GM23248 (cell line): Measurements from ENCODE around the gene CD96. TPM values are rescaled to one million over a fixed set of nuclear protein-coding genes. Genes with fewer than 3 reads are reported as not detected.

Experiments
- DNase-seq: peaks from one replicate; pipeline ENCODE4 v3.0.0-alpha.2; 2015
- H2AFZ ChIP-seq: fragments of 200-600 bp; sonication (generic); 2 replicates; pipeline ENCODE4 v1.6.1; 2016; ENCODE audit warnings: antibody characterized with exemption
- H3F3A ChIP-seq: fragments of 200-600 bp; sonication (generic); 2 replicates; pipeline ENCODE4 v1.6.1; 2016; ENCODE audit warnings: mild to moderate bottlenecking, antibody characterized with exemption, mixed run types; ENCODE audit not compliant: insufficient read depth
- H3K27ac ChIP-seq: fragments of 200-600 bp; sonication (generic); 2 replicates; pipeline ENCODE4 v1.5.1; 2016; ENCODE audit warnings: mild to moderate bottlenecking
- H3K27me3 ChIP-seq: fragments of 200-600 bp; sonication (generic); replicated peaks from 2 replicates; pipeline ENCODE4 v1.6.1; 2016; ENCODE audit warnings: mild to moderate bottlenecking; ENCODE audit not compliant: insufficient read depth
- H3K36me3 ChIP-seq: fragments of 200-600 bp; sonication (generic); 2 replicates; pipeline ENCODE4 v1.6.1; 2016; ENCODE audit warnings: low read depth, mild to moderate bottlenecking
- H3K4me1 ChIP-seq: fragments of 200-600 bp; sonication (generic); 2 replicates; pipeline ENCODE4 v1.6.1; 2016; ENCODE audit warnings: mild to moderate bottlenecking; ENCODE audit not compliant: insufficient read depth
- H3K4me2 ChIP-seq: fragments of 200-600 bp; sonication (generic); one replicate; pipeline ENCODE4 v1.6.1; 2016; ENCODE audit warnings: mild to moderate bottlenecking; ENCODE audit not compliant: unreplicated experiment
- H3K4me3 ChIP-seq: fragments of 200-600 bp; sonication (generic); 2 replicates; pipeline ENCODE4 v1.5.1; 2016; ENCODE audit warnings: mild to moderate bottlenecking
- H3K79me2 ChIP-seq: fragments of 200-600 bp; sonication (generic); 2 replicates; pipeline ENCODE4 v1.6.1; 2016; ENCODE audit warnings: mild to moderate bottlenecking; ENCODE audit not compliant: insufficient read depth
- H3K9ac ChIP-seq: fragments of 200-600 bp; sonication (generic); 2 replicates; pipeline ENCODE4 v1.6.1; 2016; ENCODE audit warnings: mild to moderate bottlenecking
- H3K9me2 ChIP-seq: fragments of 200-600 bp; sonication (generic); 2 replicates; pipeline ENCODE4 v1.6.1; 2016; ENCODE audit warnings: mixed run types, mild to moderate bottlenecking, moderate library complexity; ENCODE audit not compliant: insufficient read depth
- H3K9me3 ChIP-seq: fragments of 200-600 bp; sonication (generic); one replicate; pipeline ENCODE4 v1.6.1; 2017; ENCODE audit warnings: low read depth
- H4K20me1 ChIP-seq: fragments of 200-600 bp; sonication (generic); 2 replicates; pipeline ENCODE4 v1.6.0; 2016; ENCODE audit not compliant: insufficient read depth
- EZH2 ChIP-seq: fragments of 200-600 bp; sonication (generic); IDR thresholded peaks from 2 replicates; pipeline ENCODE4 v1.6.1; 2018; ENCODE audit warnings: antibody characterized with exemption, mild to moderate bottlenecking; ENCODE audit not compliant: insufficient read depth, poor library complexity, severe bottlenecking
- EZH2phosphoT487 ChIP-seq: fragments of 200-600 bp; sonication (generic); IDR thresholded peaks from 2 replicates; pipeline ENCODE4 v1.6.1; 2018; ENCODE audit warnings: antibody characterized with exemption, moderate library complexity, mild to moderate bottlenecking, low read depth; ENCODE audit not compliant: insufficient read depth
- WGBS, 2 experiments: methylation state at CpG; one replicate each; pipeline ENCODE4 v1.1.6; 2015 to 2017; ENCODE audit warnings: low lambda C conversion rate in 2 of 2, low coverage in 1 of 2; ENCODE audit errors: missing lambda C conversion rate in 2 of 2; 5-methylcytosine and 5-hydroxymethylcytosine counted together
- in situ Hi-C: fragments of 300-500 bp; cut with MboI; formaldehyde crosslinking; loops from 2 replicates; pipeline ENCODE4 v1.15.0; 2020
- polyA plus RNA-seq: library from polyadenylated mRNA; unstranded; fragments of >200 nt; fragmentation: Nextera tagmentation; extraction: Ambion mirVana; gene quantifications from 2 replicates; pipeline ENCODE4 v1.2.1, GENCODE V29; 2016
- total RNA-seq: library from RNA; depleted of rRNA; stranded (reverse); fragments of >200 nt; shearing (Covaris generic); gene quantifications from 2 replicates; pipeline ENCODE4 v1.2.3, GENCODE V29; 2014

The CD96 gene
- total and polyA plus RNA-seq, 2 experiments from 2014 or later = not detected

DNA sequence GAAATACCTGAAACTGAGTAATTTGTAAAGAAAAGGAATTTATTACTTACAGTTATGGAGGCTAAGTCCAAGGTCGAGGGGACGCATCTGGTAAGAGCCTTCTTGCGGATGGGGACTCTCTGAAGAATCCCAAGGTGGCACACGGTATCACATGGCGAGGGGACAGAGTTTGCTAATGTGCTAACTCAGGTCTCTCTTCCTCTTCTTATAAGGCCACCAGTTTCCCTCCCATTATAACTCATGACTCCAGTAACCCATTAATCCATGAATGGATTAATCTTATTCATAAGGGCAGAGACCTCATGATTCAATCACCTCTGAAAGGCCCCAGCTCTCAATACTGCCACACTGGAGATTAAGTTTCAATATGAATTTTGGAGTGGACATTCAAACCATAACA, 37.5 kb downstream of the CD96 start:
- no peaks in the 10 kb centered on the region for H4K20me1 ChIP-seq
- peaks cover 14% of the 10 kb centered on the region for H3F3A ChIP-seq
- H3K4me2 ChIP-seq = no peak overlapping the region
- H3K36me3 ChIP-seq = no peaks in the 10 kb centered on the region
- H3K27me3 ChIP-seq = no peaks in the 10 kb centered on the region
- no peaks in the 10 kb centered on the region for H3K9me3 ChIP-seq
- no peak overlapping the region for H3K4me3 ChIP-seq
- H3K9me2 ChIP-seq = no peaks in the 10 kb centered on the region
- H3K79me2 ChIP-seq = no peaks in the 10 kb centered on the region
- peaks cover 21% of the 10 kb centered on the region for H3K4me1 ChIP-seq
- H2AFZ ChIP-seq = no peak overlapping the region
- in situ Hi-C loops = no loop called here
- no peak overlapping the region for H3K9ac ChIP-seq
- H3K27ac ChIP-seq = no peak overlapping the region
- DNase-seq = no peak
- no peak for TF ChIP-seq EZH2
- no peak for TF ChIP-seq EZH2phosphoT487
- 72 to 91% methylated on average over 5 of the region's 5 CpGs for WGBS, 2 experiments

DNA sequence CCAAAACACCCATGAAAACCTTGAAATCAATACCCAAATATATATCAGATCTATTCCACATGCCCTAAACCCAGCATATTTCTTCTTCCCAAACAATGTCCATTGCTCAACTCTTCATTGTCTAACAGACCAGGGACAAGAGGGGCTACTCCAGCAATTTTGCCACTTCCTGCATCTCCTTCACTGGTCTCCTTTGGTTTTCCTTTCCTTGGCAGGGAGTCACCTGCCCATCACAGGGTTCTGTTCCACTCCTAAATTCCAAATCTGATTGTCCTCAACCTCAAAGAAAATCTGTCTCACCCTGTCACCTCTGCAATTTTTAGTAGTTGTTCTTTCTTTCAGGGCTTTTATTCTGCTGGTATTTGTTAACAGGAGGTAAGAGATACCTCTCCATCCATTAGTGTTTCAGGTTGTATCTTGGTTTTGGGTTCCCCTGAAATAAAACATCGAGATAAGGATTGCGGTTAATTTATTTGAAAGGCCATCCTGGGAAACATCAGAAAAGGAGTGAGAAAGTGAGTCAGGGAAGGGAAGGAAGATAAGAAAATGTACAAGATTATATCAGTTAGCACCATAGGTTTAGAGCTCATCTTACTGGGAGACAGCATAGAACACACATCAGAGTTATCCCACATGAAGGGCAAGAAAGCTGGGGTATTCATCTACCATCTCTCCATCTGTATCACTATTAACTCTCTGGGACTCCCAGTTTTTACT, 39.6 kb downstream of the CD96 start:
- in situ Hi-C loops = no loop called here
- no peaks in the 10 kb centered on the region for H3K9me2 ChIP-seq
- peaks cover 25% of the 10 kb centered on the region for H3K4me1 ChIP-seq
- no peaks in the 10 kb centered on the region for H3K79me2 ChIP-seq
- TF ChIP-seq EZH2 (no peak), EZH2phosphoT487 (no peak)
- peaks cover 14% of the 10 kb centered on the region for H3F3A ChIP-seq
- no peak overlapping the region for H2AFZ ChIP-seq
- peak overlapping the region; percentile 19 for H3K4me2 ChIP-seq
- no peaks in the 10 kb centered on the region for H3K9me3 ChIP-seq
- WGBS, 2 experiments = 65 to 79% methylated on average over 2 of the region's 2 CpGs
- no peaks in the 10 kb centered on the region for H4K20me1 ChIP-seq
- DNase-seq = no peak
- no peaks in the 10 kb centered on the region for H3K36me3 ChIP-seq
- H3K27ac ChIP-seq = 0 out of 2 replicates have a peak overlapping the region, but pooled peaks have one; percentile 8
- no peaks in the 10 kb centered on the region for H3K27me3 ChIP-seq
- H3K4me3 ChIP-seq = no peak overlapping the region
- no peak overlapping the region for H3K9ac ChIP-seq

DNA sequence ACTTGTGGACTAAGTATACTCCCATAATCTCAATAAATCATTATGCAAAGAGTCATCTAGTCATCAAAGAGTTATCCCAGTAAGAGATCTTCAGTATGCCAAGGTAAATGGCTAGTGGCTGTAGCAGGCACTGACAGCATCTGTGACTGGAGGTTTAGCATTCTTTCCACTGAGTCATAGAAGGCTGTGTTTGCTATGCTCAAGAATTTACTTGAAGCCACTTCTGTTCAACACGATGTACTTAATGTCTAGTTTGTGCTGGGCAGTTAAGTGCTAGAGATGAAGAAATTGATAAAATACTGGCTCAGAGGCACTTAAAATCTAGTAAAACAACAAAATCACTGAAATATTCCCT, 40.1 kb downstream of the CD96 start:
- in situ Hi-C loops = no loop called here
- peak overlapping the region; percentile 41 for H3K27ac ChIP-seq

DNA sequence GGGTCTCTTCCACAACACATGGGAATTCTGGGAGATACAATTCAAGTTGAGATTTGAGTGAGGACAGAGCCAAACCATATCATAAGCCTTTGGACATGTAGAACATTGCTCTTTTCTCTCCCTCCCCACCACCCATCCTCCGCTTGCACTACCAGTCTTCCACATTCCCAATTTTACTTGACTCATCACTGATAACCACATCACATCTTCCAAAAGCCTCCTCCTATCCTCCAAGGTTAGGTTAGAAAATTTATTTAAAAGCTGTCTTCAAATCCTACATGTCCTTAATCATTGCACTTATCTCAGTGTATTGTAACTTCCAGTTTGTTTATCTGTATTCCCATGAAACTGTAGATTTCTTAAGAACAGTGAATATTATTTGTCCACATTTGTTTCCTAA, 42.7 kb downstream of the CD96 start:
- Histone ChIP-seq H4K20me1 (no peaks in the 10 kb centered on the region), H3K4me1 (peaks cover 34% of the 10 kb centered on the region), H3K27ac (no peak overlapping the region), H3K79me2 (no peaks in the 10 kb centered on the region), H3K9me3 (no peaks in the 10 kb centered on the region), H3K27me3 (no peaks in the 10 kb centered on the region), H3K4me2 (no peak overlapping the region), H3K9ac (no peak overlapping the region), H2AFZ (no peak overlapping the region), H3F3A (peaks cover 14% of the 10 kb centered on the region), H3K36me3 (no peaks in the 10 kb centered on the region), H3K4me3 (no peak overlapping the region), H3K9me2 (no peaks in the 10 kb centered on the region)
- WGBS, 2 experiments = 87 to 93% methylated on average over 1 of the region's 1 CpG
- TF ChIP-seq EZH2 (no peak), EZH2phosphoT487 (no peak)
- in situ Hi-C loops = no loop called here
- no peak for DNase-seq

More for the DNA sequence above, 40.1 kb downstream of the CD96 start:
- H2AFZ ChIP-seq = no peak overlapping the region
- H3K27me3 ChIP-seq = no peaks in the 10 kb centered on the region
- 0 to 3% methylated on average over 1 of the region's 1 CpG for WGBS, 2 experiments
- TF ChIP-seq EZH2phosphoT487 (no peak), EZH2 (no peak)
- H3K4me3 ChIP-seq = no peak overlapping the region
- H3K9me3 ChIP-seq = no peaks in the 10 kb centered on the region
- H3K36me3 ChIP-seq = no peaks in the 10 kb centered on the region
- DNase-seq = peak; percentile 87
- H3K9ac ChIP-seq = no peak overlapping the region
- no peaks in the 10 kb centered on the region for H4K20me1 ChIP-seq
- peak overlapping the region; percentile 19 for H3K4me2 ChIP-seq
- no peaks in the 10 kb centered on the region for H3K9me2 ChIP-seq
- H3K79me2 ChIP-seq = no peaks in the 10 kb centered on the region
- H3F3A ChIP-seq = peaks cover 14% of the 10 kb centered on the region
- peaks cover 25% of the 10 kb centered on the region for H3K4me1 ChIP-seq
